Transverse colon (tissue), 4 donors: ENCODE results near the gene CACNA1A. TPM values are rescaled to one million over a fixed set of nuclear protein-coding genes. Genes with fewer than 3 reads are reported as not detected.

Source experiments
- DNase-seq: peaks from one replicate; pipeline ENCODE4 v3.0.0-alpha.2; 2019
- H3K27ac ChIP-seq, 4 donors: fragments of 200-600 bp; sonication (generic); 2 replicates each; pipeline ENCODE4 v1.5.1; 2016 to 2018; ENCODE audit warnings: inconsistent platforms in 4 of 4
- H3K27me3 ChIP-seq: fragments of 200-600 bp; sonication (generic); 2 replicates; pipeline ENCODE4 v1.5.1; 2017; ENCODE audit warnings: inconsistent platforms
- H3K36me3 ChIP-seq, 4 donors: fragments of 200-600 bp; sonication (generic); 2 replicates each; pipeline ENCODE4 v1.5.1; 2017 to 2019; ENCODE audit warnings: inconsistent platforms in 4 of 4
- H3K4me1 ChIP-seq, 4 donors: fragments of 200-600 bp; sonication (generic); 2 replicates each; pipeline ENCODE4 v1.5.1; 2017 to 2020; ENCODE audit warnings: inconsistent platforms in 4 of 4
- H3K4me3 ChIP-seq, 4 donors: fragments of 200-600 bp; sonication (generic); 1 replicate in 1 of 4; 2 replicates in 3 of 4; pipeline versions ENCODE4 v1.5.1 to v1.6.1; 2017 to 2019; ENCODE audit warnings: inconsistent platforms in 4 of 4
- H3K9me3 ChIP-seq, 2 donors: fragments of 200-600 bp; sonication (generic); 2 replicates each; pipeline ENCODE4 v1.5.1; 2017 to 2019; ENCODE audit warnings: inconsistent platforms in 2 of 2
- EP300 ChIP-seq: sonication (generic); formaldehyde crosslinking; IDR thresholded peaks from one replicate; pipeline ENCODE4 v1.6.1; 2017; ENCODE audit warnings: antibody characterized with exemption, low read depth
- POLR2A ChIP-seq: fragments of 450-650 bp; IDR thresholded peaks from one replicate; pipeline ENCODE4 v1.6.1; 2016; ENCODE audit warnings: antibody characterized with exemption, mild to moderate bottlenecking, moderate library complexity
- POLR2AphosphoS5 ChIP-seq, 3 donors: sonication (generic); formaldehyde crosslinking; IDR thresholded peaks; one replicate each; pipeline ENCODE4 v1.6.1; 2016; ENCODE audit warnings: antibody characterized with exemption in 3 of 3
- WGBS, 2 donors: methylation state at CpG; one replicate each; pipeline ENCODE4 v1.1.5; 2018; ENCODE audit warnings: low coverage in 1 of 2; 5-methylcytosine and 5-hydroxymethylcytosine counted together
- in situ Hi-C, 4 donors: fragments of 200-750 bp; cut with MboI; loops; one replicate each; pipeline versions ENCODE4 v1.15.0 to v1.15.1; 2017; ENCODE audit warnings: low sequenced_read_pairs in 3 of 4, low pct_ligation_motif_present in 1 of 4, low pct_unique_long_range_greater_than_20kb in 1 of 4
- intact Hi-C: fragments of 100-400 bp; cut with DNase I; formaldehyde crosslinking; loops from one replicate; pipeline ENCODE4 v1.15.1; 2023; ENCODE audit warnings: low total_unique reads
- total RNA-seq, 4 donors: library from RNA; depleted of rRNA; stranded (reverse); fragments of >200 nt; gene quantifications; one replicate each; pipeline ENCODE4 v1.1.0, GENCODE V29; 2016
- TF ChIP-seq, protein P1 (sequence below), 5 experiments: fragments of 200-600 bp in 3 of 5; fragments of 450-650 bp in 2 of 5; sonication (generic) in 3 of 5; IDR thresholded peaks; 1 replicate in 2 of 5; 2 replicates in 3 of 5; pipeline ENCODE4 v1.5.1; 2016 to 2017; ENCODE audit warnings: antibody characterized with exemption in 5 of 5, inconsistent platforms in 3 of 5, mild to moderate bottlenecking in 2 of 5, moderate library complexity in 1 of 5

CACNA1A gene
- total RNA-seq, 4 donors from 2014 or later: 2.9 to 15.7 (median 5.2) TPM

DNA sequence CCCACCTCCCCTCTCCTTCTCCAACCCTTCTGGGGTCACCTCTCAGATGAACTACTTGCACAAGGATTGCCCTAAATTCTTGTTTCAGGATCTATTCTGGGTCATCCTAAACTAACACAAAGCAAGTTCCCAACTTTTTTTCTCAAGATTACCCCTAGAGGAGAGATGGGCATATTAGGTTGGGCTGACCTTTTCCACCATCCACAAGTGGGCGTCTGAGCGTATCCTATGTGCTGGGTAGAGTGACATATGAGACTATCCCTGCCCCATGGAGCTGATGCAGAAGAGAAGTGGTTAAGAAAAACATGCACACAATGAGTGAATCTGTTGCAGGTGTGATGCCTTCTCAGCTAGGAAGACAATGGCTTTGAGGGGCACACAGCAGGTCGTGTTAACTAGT, 132.7 kb downstream of the CACNA1A start:
- Histone ChIP-seq H3K4me3 (no peak overlapping the region), H3K27ac (no peak overlapping the region), H3K27me3 (no peaks in the 10 kb centered on the region), H3K4me1 (no peaks in the 10 kb centered on the region), H3K9me3 (no peaks in the 10 kb centered on the region), H3K36me3 (no peaks in the 10 kb centered on the region)
- 62 to 80% methylated on average over 1 to 3 of the region's 3 CpGs for WGBS, 2 donors
- intact Hi-C loops: no loop called here
- in situ Hi-C loops: no loop called here
- no peak for DNase-seq
- TF ChIP-seq EP300 (no peak), POLR2A (no peak), POLR2AphosphoS5 (IDR thresholded peaks at IDR 0.05) (no peak)
- TF ChIP-seq, protein P1, sequence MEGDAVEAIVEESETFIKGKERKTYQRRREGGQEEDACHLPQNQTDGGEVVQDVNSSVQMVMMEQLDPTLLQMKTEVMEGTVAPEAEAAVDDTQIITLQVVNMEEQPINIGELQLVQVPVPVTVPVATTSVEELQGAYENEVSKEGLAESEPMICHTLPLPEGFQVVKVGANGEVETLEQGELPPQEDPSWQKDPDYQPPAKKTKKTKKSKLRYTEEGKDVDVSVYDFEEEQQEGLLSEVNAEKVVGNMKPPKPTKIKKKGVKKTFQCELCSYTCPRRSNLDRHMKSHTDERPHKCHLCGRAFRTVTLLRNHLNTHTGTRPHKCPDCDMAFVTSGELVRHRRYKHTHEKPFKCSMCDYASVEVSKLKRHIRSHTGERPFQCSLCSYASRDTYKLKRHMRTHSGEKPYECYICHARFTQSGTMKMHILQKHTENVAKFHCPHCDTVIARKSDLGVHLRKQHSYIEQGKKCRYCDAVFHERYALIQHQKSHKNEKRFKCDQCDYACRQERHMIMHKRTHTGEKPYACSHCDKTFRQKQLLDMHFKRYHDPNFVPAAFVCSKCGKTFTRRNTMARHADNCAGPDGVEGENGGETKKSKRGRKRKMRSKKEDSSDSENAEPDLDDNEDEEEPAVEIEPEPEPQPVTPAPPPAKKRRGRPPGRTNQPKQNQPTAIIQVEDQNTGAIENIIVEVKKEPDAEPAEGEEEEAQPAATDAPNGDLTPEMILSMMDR (IDR thresholded peaks at IDR 0.05): no peak

DNA sequence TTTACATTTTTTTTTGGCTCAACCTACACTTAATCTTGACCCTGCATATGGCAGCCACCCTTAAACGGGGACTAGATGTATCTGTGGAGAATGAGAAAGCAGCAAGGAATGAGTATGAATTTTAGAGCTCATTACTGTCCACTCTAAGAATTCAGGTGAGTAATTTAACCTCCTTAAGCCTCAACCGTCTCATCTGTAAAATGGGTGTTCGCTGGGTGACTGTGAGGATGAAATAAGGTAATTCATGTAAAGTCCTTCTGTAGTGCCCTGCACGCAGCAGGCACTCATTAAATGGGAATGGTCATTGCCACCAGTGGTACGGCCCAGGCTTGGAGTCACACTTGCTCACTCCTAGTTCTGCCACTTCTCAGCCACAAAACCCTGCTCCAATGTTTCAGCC, 135.3 kb downstream of the CACNA1A start:
- H3K4me3 ChIP-seq: no peak overlapping the region
- DNase-seq: no peak
- no peaks in the 10 kb centered on the region for H3K36me3 ChIP-seq
- in situ Hi-C loops (no loop called here), intact Hi-C loops (no loop called here)
- 71 to 87% methylated on average over 2 to 5 of the region's 5 CpGs for WGBS, 2 donors
- H3K4me1 ChIP-seq: no peaks in the 10 kb centered on the region
- TF ChIP-seq POLR2A: no peak
- no peak for TF ChIP-seq EP300
- TF ChIP-seq, protein P1 (IDR thresholded peaks at IDR 0.05): no peak
- no peak for TF ChIP-seq POLR2AphosphoS5 (IDR thresholded peaks at IDR 0.05)
- H3K9me3 ChIP-seq: no peaks in the 10 kb centered on the region
- H3K27me3 ChIP-seq: no peaks in the 10 kb centered on the region
- no peak overlapping the region for H3K27ac ChIP-seq

DNA sequence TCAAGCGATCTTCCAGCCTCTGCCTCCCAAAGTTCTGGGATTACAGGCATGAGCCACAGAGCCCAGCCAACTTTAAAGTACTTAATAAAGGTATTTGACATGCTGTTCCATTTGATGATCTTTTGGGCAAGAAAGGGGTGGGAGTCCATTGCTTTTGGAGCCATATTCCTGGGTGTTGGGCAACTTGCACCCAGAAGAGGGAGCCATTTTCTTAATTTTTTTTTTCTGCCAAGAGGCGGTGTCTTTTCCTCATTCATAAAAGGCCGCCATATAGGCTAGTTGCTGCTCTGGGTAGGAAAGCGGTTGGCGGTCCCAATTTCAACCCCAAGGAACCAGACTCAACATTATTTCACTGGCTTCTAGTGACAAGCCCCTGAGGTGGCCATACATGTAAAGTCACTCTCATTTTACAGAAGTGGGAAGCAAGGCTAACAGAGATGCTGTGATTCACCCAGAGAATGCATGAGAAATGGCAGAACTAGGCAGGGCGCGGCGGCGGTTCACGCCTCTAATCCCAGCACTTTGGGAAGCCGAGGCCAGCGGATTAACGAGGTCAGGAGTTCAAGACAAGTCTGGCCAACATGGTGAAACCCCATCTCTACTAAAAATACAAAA, 139.6 kb downstream of the CACNA1A start:
- no peak overlapping the region for H3K27ac ChIP-seq
- whole genome bisulfite sequencing, 2 donors: 77 to 84% methylated on average over 5 to 13 of the region's 13 CpGs
- no peaks in the 10 kb centered on the region for H3K4me1 ChIP-seq
- no peaks in the 10 kb centered on the region for H3K9me3 ChIP-seq
- in situ Hi-C loops: no loop called here
- no peak overlapping the region for H3K4me3 ChIP-seq
- no peaks in the 10 kb centered on the region for H3K27me3 ChIP-seq
- H3K36me3 ChIP-seq: no peaks in the 10 kb centered on the region
- TF ChIP-seq EP300: no peak
- TF ChIP-seq, protein P1 (IDR thresholded peaks at IDR 0.05): no peak
- TF ChIP-seq POLR2A: no peak
- no peak for TF ChIP-seq POLR2AphosphoS5 (IDR thresholded peaks at IDR 0.05)
- intact Hi-C loops: loop anchor here (1.0 kb wide), 1 partner anchor 35 kb away; no protein-coding TSS in a partner anchor
- no peak for DNase-seq

GRCh38 chr19:13363954-13364353, 142.3 kb downstream of the CACNA1A start:
- Histone ChIP-seq H3K27ac (no peak overlapping the region), H3K9me3 (no peaks in the 10 kb centered on the region), H3K36me3 (no peaks in the 10 kb centered on the region), H3K4me1 (no peaks in the 10 kb centered on the region), H3K27me3 (no peaks in the 10 kb centered on the region), H3K4me3 (no peak overlapping the region)
- in situ Hi-C loops (no loop called here), intact Hi-C loops (no loop called here)
- WGBS, 2 donors: 52 to 71% methylated on average over 1 to 5 of the region's 5 CpGs
- DNase-seq: no peak
- TF ChIP-seq POLR2A: no peak
- TF ChIP-seq EP300: no peak
- TF ChIP-seq, protein P1 (IDR thresholded peaks at IDR 0.05): no peak
- TF ChIP-seq POLR2AphosphoS5 (IDR thresholded peaks at IDR 0.05): no peak
